Fibroblast of pulmonary artery (primary cell): Measurements from ENCODE around the gene RSU1.

ENCODE experiments used
- DNase-seq: peaks from one replicate; pipeline ENCODE4 v3.0.0-alpha.2; 2010; ENCODE audit warnings: low read depth
- H3K4me3 ChIP-seq: replicated peaks from 2 replicates; pipeline ENCODE4 v1.5.1; 2011; ENCODE audit warnings: low read depth, mild to moderate bottlenecking, control low read depth, low read length, moderate library complexity
- CTCF ChIP-seq: IDR thresholded peaks from 2 replicates; pipeline ENCODE4 v1.5.1; 2011; ENCODE audit warnings: mild to moderate bottlenecking, control low read depth, low read length, inconsistent platforms; ENCODE audit errors: missing control alignments

The RSU1 gene

GRCh38 chr10:16817125-16818019, at the start of gene RSU1:
Gene RSU1 (minus strand): TSS chr10:16817424. CDS start chr10:16817081, 343 bp downstream.
- H3K4me3 ChIP-seq, result peak within 1 kb of the TSS; percentile 87
- TF ChIP-seq CTCF, result no peak

GRCh38 chr10:16866541-16867275, 49.5 kb upstream of the RSU1 start:
- no peak for TF ChIP-seq CTCF

More at GRCh38 chr10:16817125-16818019, at the start of gene RSU1:
- DNase-seq, result peak; percentile 100

GRCh38 chr10:16865766-16866165, 48.5 kb upstream of the RSU1 start:
- DNase-seq, result no peak
- TF ChIP-seq CTCF, result no peak
- no peak overlapping the region for H3K4me3 ChIP-seq

More at GRCh38 chr10:16866541-16867275, 49.5 kb upstream of the RSU1 start:
- H3K4me3 ChIP-seq, result no peak overlapping the region
- DNase-seq, result no peak

- DNase-seq, result no peak
- H3K4me3 ChIP-seq, result no peak overlapping the region
These were observed 46.5 kb upstream of the RSU1 start for GRCh38 chr10:16863766-16864165.

GRCh38 chr10:16857419-16857818, 40.2 kb upstream of the RSU1 start:
- no peak overlapping the region for H3K4me3 ChIP-seq
- TF ChIP-seq CTCF, result no peak
- DNase-seq, result no peak

More at GRCh38 chr10:16863766-16864165, 46.5 kb upstream of the RSU1 start:
- no peak for TF ChIP-seq CTCF

GRCh38 chr10:16856567-16856966, 39.3 kb upstream of the RSU1 start:
- DNase-seq, result peak; percentile 39
- H3K4me3 ChIP-seq, result no peak overlapping the region
- no peak for TF ChIP-seq CTCF
